GM19372 (cell line): ENCODE data around the gene KANK2.

Experiments
- ATAC-seq: cut with Tn5 transposase; IDR thresholded peaks from one replicate; pipeline ENCODE4 v1.9.1; 2021; ENCODE audit warnings: mild to moderate bottlenecking, low read depth, moderate library complexity; ENCODE audit not compliant: unreplicated experiment

Gene KANK2

DNA sequence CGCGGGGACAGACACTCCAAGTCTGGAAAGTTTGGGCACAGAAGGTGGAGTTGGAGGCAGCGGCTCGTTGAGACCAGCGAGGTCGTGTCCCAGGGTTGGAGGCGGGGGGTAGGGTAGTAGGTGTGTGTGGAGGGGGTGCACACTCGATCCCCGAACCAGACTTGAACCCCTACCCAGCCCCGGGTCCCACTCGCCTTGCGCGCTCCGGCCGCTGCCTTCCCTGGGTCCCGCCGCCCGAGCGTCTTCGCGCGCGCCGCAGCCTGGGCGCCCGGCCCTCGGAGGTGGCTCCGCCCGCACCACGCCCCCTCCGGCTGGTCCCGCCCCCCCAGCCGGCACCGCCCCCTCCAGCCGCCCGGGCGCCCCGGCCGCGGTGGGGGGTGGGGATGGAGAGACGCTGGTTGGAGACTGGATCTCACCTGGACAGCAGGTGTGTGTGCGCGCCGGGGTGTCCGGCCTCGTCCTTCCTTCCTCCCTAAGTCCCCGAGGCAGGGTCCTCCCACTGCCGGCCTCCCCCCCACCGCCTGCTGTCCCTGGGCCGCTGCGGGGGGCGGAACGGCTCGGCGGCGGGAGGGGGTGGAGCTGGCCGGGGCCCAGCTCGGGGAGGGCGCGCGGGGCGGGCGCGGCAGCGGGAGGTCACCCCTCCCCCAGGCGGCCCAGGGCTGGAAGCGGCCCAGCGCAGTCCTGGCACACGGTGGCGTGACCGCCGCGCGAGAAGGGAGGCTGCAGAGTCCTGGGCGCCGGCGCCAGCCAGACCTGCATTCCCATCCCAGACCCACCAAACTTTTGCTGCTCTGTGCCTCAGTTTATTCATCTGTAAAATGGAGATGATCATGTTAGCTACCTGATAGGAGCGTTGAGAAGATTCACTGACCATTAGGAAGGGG is at the start of gene KANK2:
Gene KANK2, minus strand, starts transcription at position 255 of the 884 bp plus-strand sequence. CDS start 3,034 bp downstream, outside the sequence.
- peak; percentile 66 for ATAC-seq

DNA sequence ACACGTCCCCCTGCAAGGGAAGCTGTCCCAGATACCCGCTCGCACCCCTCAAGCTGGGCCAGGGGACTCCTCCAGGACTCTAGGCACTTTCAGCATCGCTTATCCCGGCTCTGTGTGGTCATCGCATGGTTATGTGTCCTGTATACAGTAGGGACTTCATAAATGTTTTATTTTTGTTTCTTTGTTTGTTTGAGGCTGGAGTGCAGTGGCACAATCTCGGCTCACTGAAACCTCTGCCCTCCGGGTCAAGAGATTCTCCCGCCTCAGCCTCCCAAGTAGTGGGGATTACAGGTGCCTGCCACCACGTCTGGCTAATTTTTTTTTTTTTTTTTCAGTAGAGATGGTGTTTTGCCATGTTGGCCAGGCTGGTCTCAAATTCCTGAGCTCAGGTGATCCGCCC is 49.6 kb upstream of the KANK2 start:
- no peak for ATAC-seq

GRCh38 chr19:11244846-11245589 is 47.7 kb upstream of the KANK2 start:
- no peak for ATAC-seq

DNA sequence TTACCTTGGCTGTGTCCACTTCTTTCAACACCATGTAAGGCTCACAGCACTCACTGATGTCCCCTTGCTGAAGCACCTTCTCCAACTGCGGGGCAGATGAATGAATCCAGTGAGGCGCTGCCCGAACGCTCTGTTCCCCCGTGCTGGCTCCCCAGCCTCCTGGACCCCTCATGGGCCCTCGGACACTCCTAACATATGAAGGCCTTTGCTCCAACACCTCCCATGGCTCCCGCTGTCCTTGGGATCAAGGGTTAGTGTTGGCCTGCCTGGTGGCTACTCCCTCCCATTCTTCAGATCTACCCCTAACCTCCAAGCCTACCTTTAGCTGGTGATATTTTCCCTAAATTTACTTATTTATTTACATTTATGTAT is 46.4 kb upstream of the KANK2 start:
- no peak for ATAC-seq

- no peak for ATAC-seq
These were observed 45.8 kb upstream of the KANK2 start for GRCh38 chr19:11242864-11243797.

DNA sequence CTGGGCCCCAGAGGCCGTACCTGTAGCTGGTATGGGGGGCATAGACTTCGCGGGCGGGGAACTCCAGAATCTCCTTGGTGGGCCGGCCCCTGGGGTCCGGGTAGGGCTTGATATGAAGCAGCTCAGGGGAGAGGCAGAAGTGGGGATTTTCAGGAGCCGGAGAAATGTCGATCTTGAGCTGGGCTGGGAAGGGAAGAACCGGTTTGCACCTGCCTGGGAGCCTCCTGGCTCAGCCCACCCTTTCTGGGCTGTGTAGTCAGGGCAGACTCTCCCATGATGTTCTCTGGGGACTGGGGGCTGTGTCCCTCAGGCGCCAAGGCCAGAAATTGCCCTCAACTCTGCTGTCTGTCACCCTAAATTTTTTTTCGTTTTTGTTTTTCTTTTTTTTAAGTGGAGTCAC is 44.7 kb upstream of the KANK2 start:
- ATAC-seq, result no peak

- no peak for ATAC-seq
These were observed 42.7 kb upstream of the KANK2 start for GRCh38 chr19:11240008-11240444.

DNA sequence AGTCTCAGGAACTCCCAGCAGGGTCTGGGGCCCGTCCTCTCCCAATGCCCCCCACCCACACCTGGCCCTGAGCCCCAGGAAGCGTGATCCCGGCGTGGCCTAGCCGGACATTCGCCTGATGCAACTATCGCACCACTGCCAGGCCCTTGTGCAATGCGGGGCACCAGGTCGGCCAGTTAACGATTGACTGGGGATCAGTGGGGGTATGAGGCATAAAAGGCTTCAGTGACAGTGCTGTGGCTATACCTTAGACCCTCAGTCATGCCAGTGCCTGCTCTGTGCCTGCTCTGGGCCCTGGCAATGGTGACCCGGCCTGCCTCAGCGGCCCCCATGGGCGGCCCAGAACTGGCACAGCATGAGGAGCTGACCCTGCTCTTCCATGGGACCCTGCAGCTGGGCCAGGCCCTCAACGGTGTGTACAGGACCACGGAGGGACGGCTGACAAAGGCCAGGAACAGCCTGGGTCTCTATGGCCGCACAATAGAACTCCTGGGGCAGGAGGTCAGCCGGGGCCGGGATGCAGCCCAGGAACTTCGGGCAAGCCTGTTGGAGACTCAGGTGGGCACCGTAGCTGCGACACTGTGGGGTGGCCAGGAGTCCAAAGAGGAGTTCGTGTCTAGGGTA is 42.1 kb upstream of the KANK2 start, which contains the start of gene ANGPTL8:
Gene ANGPTL8, plus strand, starts transcription at position 243 of the 624 bp plus-strand sequence. Its CDS starts 19 bp downstream, at position 262.
- ATAC-seq, result no peak

- no peak for ATAC-seq
These were observed 41.5 kb upstream of the KANK2 start for GRCh38 chr19:11238781-11239376.

GRCh38 chr19:11238041-11238440 is 40.7 kb upstream of the KANK2 start:
- ATAC-seq, result no peak

- no peak for ATAC-seq
These were observed 40.0 kb upstream of the KANK2 start for GRCh38 chr19:11237321-11237720.

DNA sequence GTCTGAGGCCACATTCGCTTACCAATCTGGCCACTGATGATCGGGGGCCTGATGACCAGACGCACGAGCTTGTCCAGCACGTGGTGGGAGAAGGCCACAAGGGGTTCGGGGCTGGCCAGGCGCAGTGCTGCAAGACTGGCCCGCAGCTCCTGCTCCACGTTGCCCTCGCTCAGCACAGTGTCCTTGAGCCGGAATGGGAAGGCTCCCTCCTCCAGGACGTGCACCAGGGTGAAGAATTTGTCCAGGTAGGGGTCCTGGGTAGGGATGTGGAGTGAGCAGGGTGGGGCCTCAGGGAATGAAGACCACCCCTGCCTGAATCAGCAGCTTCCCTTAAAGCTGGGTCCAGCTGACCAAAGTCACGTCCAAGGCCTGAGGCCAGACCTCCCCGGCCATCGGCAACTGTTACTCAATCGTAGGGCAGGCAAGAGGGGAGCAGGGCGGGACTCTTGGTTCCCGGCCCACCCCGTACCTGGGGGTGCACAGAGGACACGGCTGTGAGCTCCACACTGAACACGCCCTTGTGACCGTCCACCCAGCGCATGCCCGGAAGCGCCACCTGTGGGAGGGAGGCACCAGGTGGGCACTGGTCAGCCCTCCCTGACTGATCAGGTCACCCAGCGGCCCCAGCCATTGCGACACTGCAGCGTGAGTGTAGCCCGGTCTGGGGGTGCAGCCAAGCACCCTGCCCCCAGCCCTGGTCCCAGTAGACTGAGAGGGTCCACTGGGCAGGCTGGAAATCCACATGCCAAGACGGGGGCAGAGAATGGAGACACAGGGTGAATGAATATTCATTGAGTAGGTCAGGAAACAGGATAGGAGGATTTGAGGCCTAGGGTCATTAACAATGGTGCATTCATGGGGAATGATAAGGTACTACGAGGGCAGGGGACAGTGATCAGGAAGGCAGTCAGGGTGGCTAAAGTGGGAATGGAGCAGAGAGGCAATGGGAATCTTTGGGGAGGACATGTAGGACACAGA is 39.3 kb upstream of the KANK2 start:
- ATAC-seq, result no peak

GRCh38 chr19:11234486-11235075 is 37.2 kb upstream of the KANK2 start:
- no peak for ATAC-seq

DNA sequence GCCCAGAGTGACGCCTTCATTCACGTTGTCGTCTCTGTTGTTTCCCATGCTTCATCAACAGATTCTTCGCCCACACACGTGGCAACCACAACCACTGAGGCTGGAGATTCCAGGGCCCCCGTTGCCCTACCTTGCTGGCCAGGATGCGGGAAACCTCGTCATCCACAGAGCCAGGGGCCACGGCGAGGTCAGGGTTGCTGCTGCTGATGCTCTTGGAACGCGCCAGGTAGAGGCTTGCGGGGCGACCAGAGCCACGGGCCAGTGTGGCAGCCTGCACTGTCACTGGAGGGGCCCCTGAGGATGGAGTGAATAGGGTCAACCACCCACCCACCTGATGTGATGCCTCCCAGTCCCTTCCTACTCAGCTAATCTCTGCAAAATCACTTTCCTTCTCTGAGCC is 35.7 kb upstream of the KANK2 start:
- ATAC-seq, result no peak

GRCh38 chr19:11232555-11232954 is 35.2 kb upstream of the KANK2 start:
- no peak for ATAC-seq

DNA sequence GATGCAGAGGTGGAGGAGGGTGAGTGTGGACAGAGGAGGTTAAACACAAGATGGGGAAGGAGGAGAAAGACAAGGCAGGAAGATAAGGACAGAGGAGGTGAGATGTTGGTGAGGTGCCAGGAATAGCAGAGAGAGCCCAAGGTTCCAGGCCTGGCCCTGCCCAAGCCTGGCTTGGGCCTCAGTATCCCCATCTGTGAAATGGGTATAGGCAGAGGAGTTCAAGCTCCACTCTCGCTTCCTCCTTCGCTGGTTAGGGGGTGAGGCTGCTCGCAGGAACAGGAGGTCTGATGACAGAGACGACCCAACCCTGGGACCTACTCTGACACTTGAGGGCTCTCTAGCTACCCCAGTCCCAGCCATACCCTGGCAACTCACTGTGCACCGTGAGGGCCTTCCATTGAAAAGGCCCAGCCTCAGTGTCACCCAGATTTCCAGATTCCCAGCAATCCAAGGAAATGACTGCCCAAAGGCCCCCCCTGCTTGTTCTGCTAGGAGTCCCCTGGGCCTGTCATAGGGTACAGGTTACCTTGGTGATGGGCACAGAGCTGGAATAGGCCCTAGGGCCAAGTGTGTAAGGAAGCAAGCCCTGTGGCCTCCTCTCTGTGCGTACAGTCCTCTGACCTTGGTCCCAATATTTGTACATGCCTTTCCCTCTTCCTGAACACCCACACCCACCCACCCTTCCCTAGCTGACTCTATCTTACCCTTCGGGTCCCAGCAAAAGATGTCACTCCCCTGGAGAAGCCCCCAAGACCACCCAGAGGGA is 33.5 kb upstream of the KANK2 start:
- ATAC-seq, result no peak

- ATAC-seq, result no peak
These were observed 30.0 kb upstream of the KANK2 start for GRCh38 chr19:11227195-11227886.
